Kidney (tissue), 14 donors: Measurements from ENCODE around the gene UBASH3B. TPM values are rescaled to one million over a fixed set of nuclear protein-coding genes. Genes with fewer than 3 reads are reported as not detected.
"Not testable (repeated sequence)": the region's sequence is repeated elsewhere in the genome, so short reads cannot be mapped to it uniquely, and the experiment has no call there.

Experiments used
- DNase-seq, 5 donors: peaks; one replicate each; pipeline ENCODE4 v3.0.0-alpha.2; 2013 to 2020
- FAIRE-seq: peaks from 2 replicates; lab custom pipeline; 2012; peaks lifted over from hg19 to GRCh38; lab: Jason Lieb, UNC
- H3K27ac ChIP-seq, 2 donors: one replicate each; pipeline ENCODE4 v1.7.0; 2013; ENCODE audit warnings: low read depth in 2 of 2, low read length in 2 of 2, inconsistent platforms in 1 of 2
- H3K27me3 ChIP-seq: one replicate; pipeline ENCODE4 v1.7.1; 2013; ENCODE audit warnings: low read length, inconsistent platforms; ENCODE audit not compliant: control insufficient read depth, insufficient read depth
- H3K36me3 ChIP-seq, 3 donors: one replicate each; pipeline versions ENCODE4 v1.7.0 to v1.7.1; 2013; ENCODE audit warnings: low read length in 3 of 3, control low read depth in 1 of 3, inconsistent platforms in 1 of 3; ENCODE audit not compliant: insufficient read depth in 3 of 3, control insufficient read depth in 2 of 3
- H3K4me1 ChIP-seq, 3 donors: one replicate each; pipeline versions ENCODE4 v1.7.0 to v1.7.1; 2013; ENCODE audit warnings: low read length in 3 of 3, inconsistent platforms in 1 of 3, low read depth in 1 of 3; ENCODE audit not compliant: control insufficient read depth in 2 of 3, insufficient read depth in 2 of 3
- H3K4me3 ChIP-seq, 3 donors: one replicate each; pipeline versions ENCODE4 v1.7.0 to v1.8.1; 2013; ENCODE audit warnings: low read length in 3 of 3, control low read depth in 1 of 3, inconsistent platforms in 1 of 3
- H3K9ac ChIP-seq, 3 donors: one replicate each; pipeline versions ENCODE4 v1.7.0 to v1.7.1; 2013; ENCODE audit warnings: low read length in 3 of 3, control low read depth in 1 of 3, inconsistent platforms in 1 of 3
- H3K9me3 ChIP-seq, 3 donors: one replicate each; pipeline versions ENCODE4 v1.7.0 to v1.7.1; 2013; ENCODE audit warnings: low read length in 3 of 3, control low read depth in 1 of 3, inconsistent platforms in 1 of 3; ENCODE audit not compliant: control insufficient read depth in 2 of 3, insufficient read depth in 1 of 3
- CTCF ChIP-seq: IDR thresholded peaks from 3 replicates; pipeline ENCODE4 v1.5.1; 2012; ENCODE audit warnings: mild to moderate bottlenecking, moderate library complexity, borderline replicate concordance; ENCODE audit not compliant: insufficient read depth; ENCODE audit errors: extremely low read depth
- intact Hi-C: fragments of 100-400 bp; cut with DNase I; formaldehyde crosslinking; loops from one replicate; pipeline ENCODE4 v1.11.1; 2022
- polyA plus RNA-seq: library from polyadenylated mRNA; stranded (reverse); fragments of 350-450 nt; fragmentation: Illumina TruSeq; extraction: RNeasy Lipid Tissue Mini Kit (QIAGEN cat#74804); gene quantifications from one replicate; pipeline ENCODE4 v1.2.3, GENCODE V29; 2014; ENCODE audit warnings: low read depth, low replicate concordance; ENCODE audit not compliant: insufficient read depth
- total RNA-seq: library from RNA; stranded (reverse); fragmentation: NEBNext Ultra II Directional; extraction: Animal tissue kit (Norgen Biotek cat#: 25700); gene quantifications from one replicate; pipeline ENCODE4 v1.2.1, GENCODE V29; 2021
- donor health status: control.
- donor health status: control.
- donor health status: control.
- donor health status: control.
- donor health status: control.
- donor health status: DM: yes; HTN: yes; CAD: no.
- donor health status: Normal renal cell carcinoma (clear cell type).

The UBASH3B gene
- total and polyA plus RNA-seq, 2 donors from 2014 or later, result 0.62 to 22.8 TPM

GRCh38 chr11:122821169-122821568 lies 165.6 kb downstream of the UBASH3B start:
- no peak for TF ChIP-seq CTCF
- no peak for FAIRE-seq
- no peak overlapping the region for H3K4me3 ChIP-seq
- H3K9ac ChIP-seq, result no peak overlapping the region
- H3K36me3 ChIP-seq, result no peaks in the 10 kb centered on the region
- intact Hi-C loops, result no loop called here
- DNase-seq, result no peak
- no peaks in the 10 kb centered on the region for H3K4me1 ChIP-seq
- H3K27ac ChIP-seq, result no peak overlapping the region
- H3K9me3 ChIP-seq, result peaks cover 0 to 6% (median 0%) of the 10 kb centered on the region in 3 donors
- no peaks in the 10 kb centered on the region for H3K27me3 ChIP-seq

- no peak overlapping the region for H3K4me3 ChIP-seq
- no peaks in the 10 kb centered on the region for H3K36me3 ChIP-seq
- intact Hi-C loops, result no loop called here
- FAIRE-seq (no peak), DNase-seq (no peak)
- no peaks in the 10 kb centered on the region for H3K4me1 ChIP-seq
- no peaks in the 10 kb centered on the region for H3K27me3 ChIP-seq
- H3K9me3 ChIP-seq, result peaks cover 0 to 6% (median 0%) of the 10 kb centered on the region in 3 donors
- no peak overlapping the region for H3K9ac ChIP-seq
- H3K27ac ChIP-seq, result no peak overlapping the region
- TF ChIP-seq CTCF, result no peak
Measured at GRCh38 chr11:122822241-122822640, 166.7 kb downstream of the UBASH3B start.

GRCh38 chr11:122823564-122823963 lies 168.0 kb downstream of the UBASH3B start:
- FAIRE-seq (no peak), DNase-seq (no peak)
- TF ChIP-seq CTCF, result no peak
- Histone ChIP-seq H3K36me3 (no peaks in the 10 kb centered on the region), H3K27me3 (no peaks in the 10 kb centered on the region), H3K9me3 (peaks cover 0 to 6% (median 0%) of the 10 kb centered on the region in 3 donors), H3K4me3 (no peak overlapping the region), H3K9ac (no peak overlapping the region), H3K27ac (no peak overlapping the region), H3K4me1 (no peaks in the 10 kb centered on the region)
- intact Hi-C loops, result no loop called here

- H3K27ac ChIP-seq, H3K36me3 ChIP-seq, DNase-seq, H3K4me1 ChIP-seq, H3K4me3 ChIP-seq, intact Hi-C loops, H3K27me3 ChIP-seq, FAIRE-seq, H3K9me3 ChIP-seq, H3K9ac ChIP-seq: not testable (repeated sequence)
Measured at GRCh38 chr11:122829371-122829770, 173.8 kb downstream of the UBASH3B start.

DNA sequence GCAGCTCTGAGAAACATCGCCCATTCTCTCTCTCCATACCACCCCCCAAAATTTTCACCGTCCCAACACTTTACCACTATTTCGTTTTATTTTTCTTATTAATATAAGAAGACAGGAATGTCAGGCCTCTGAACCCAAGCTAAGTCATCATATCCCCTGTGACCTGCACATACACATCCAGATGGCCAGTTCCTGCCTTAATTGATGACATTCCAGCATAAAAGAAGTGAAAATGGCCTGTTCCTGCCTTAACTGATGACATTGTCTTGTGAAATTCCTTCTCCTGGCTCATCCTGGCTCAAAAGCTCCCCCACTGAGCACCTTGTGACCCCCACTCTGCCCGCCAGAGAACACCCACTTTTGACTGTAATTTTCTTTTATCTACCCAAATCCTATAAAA lies 176.8 kb downstream of the UBASH3B start:
- H3K9me3 ChIP-seq, H3K36me3 ChIP-seq, H3K27ac ChIP-seq, FAIRE-seq, DNase-seq, H3K9ac ChIP-seq, H3K27me3 ChIP-seq, H3K4me3 ChIP-seq, H3K4me1 ChIP-seq, intact Hi-C loops: not testable (repeated sequence)
